Calu3 (cell line): ENCODE measurements around the gene RBFOX2. TPM values are rescaled to one million over a fixed set of nuclear protein-coding genes. Genes with fewer than 3 reads are reported as not detected.
A peak's percentile ranks its signal among the peaks of the same experiment; 100 is the strongest.

Source experiments
- BruUV-seq: library from RNA; stranded (reverse); fragments of 400-500 nt; replicated peaks from 2 replicates; lab custom pipeline; 2021; lab: Mats Ljungman, UMichigan
- CTCF ChIA-PET: fragments of 300-600 bp; sonication (Branson Sonifier 250); formaldehyde crosslinking; loops from one replicate; lab custom pipeline; 2022; ENCODE audit warnings: antibody characterized with exemption; lab: Charles Lee
- DNase-seq: peaks from one replicate; pipeline ENCODE4 v3.0.0; 2022
- H3K27ac Mint-ChIP-seq: one replicate; pipeline ENCODE4 v1.8.0; 2022; ENCODE audit warnings: mixed read lengths; ENCODE audit not compliant: unreplicated experiment
- H3K27me3 Mint-ChIP-seq: one replicate; pipeline ENCODE4 v1.8.0; 2022; ENCODE audit warnings: mixed read lengths; ENCODE audit not compliant: unreplicated experiment
- H3K36me3 Mint-ChIP-seq: one replicate; pipeline ENCODE4 v1.8.0; 2022; ENCODE audit warnings: mild to moderate bottlenecking, moderate library complexity, mixed read lengths; ENCODE audit not compliant: insufficient read depth, unreplicated experiment
- H3K4me1 Mint-ChIP-seq: one replicate; pipeline ENCODE4 v1.8.0; 2022; ENCODE audit warnings: mild to moderate bottlenecking, low read depth, mixed read lengths; ENCODE audit not compliant: unreplicated experiment
- H3K4me3 Mint-ChIP-seq: one replicate; pipeline ENCODE4 v1.8.0; 2022; ENCODE audit warnings: mild to moderate bottlenecking, low read depth, moderate library complexity, mixed read lengths; ENCODE audit not compliant: unreplicated experiment
- H3K9me3 Mint-ChIP-seq: one replicate; pipeline ENCODE4 v1.8.0; 2022; ENCODE audit warnings: low read depth, mixed read lengths; ENCODE audit not compliant: unreplicated experiment
- intact Hi-C: fragments of 100-400 bp; cut with micrococcal nuclease; formaldehyde crosslinking; loops from one replicate; pipeline ENCODE4 v1.10.0; 2022; ENCODE audit not compliant: unreplicated experiment
- total RNA-seq: library from RNA; stranded (reverse); gene quantifications from 2 replicates; pipeline ENCODE4 v1.2.3, GENCODE V29; 2022
- TF ChIP-seq, protein P1 (sequence below): fragments of 200-600 bp; IDR thresholded peaks from one replicate; pipeline ENCODE4 v1.8.0; 2022; ENCODE audit warnings: antibody characterized with exemption; ENCODE audit not compliant: unreplicated experiment

RBFOX2 gene
- total RNA-seq, 1 experiment from 2014 or later, result 63.1 TPM

GRCh38 chr22:35938226-35938625 is 90.4 kb downstream of the RBFOX2 start:
- BruUV-seq, result no TSS peak
- CTCF ChIA-PET, result no interaction called here
- TF ChIP-seq, protein P1, sequence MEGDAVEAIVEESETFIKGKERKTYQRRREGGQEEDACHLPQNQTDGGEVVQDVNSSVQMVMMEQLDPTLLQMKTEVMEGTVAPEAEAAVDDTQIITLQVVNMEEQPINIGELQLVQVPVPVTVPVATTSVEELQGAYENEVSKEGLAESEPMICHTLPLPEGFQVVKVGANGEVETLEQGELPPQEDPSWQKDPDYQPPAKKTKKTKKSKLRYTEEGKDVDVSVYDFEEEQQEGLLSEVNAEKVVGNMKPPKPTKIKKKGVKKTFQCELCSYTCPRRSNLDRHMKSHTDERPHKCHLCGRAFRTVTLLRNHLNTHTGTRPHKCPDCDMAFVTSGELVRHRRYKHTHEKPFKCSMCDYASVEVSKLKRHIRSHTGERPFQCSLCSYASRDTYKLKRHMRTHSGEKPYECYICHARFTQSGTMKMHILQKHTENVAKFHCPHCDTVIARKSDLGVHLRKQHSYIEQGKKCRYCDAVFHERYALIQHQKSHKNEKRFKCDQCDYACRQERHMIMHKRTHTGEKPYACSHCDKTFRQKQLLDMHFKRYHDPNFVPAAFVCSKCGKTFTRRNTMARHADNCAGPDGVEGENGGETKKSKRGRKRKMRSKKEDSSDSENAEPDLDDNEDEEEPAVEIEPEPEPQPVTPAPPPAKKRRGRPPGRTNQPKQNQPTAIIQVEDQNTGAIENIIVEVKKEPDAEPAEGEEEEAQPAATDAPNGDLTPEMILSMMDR, result no peak
- Mint-ChIP-seq H3K27ac (no peak overlapping the region), H3K4me1 (no peaks in the 10 kb centered on the region), H3K4me3 (no peak overlapping the region), H3K9me3 (no peaks in the 10 kb centered on the region), H3K27me3 (no peaks in the 10 kb centered on the region), H3K36me3 (no peaks in the 10 kb centered on the region)
- intact Hi-C loops, result no loop called here
- no peak for DNase-seq

DNA sequence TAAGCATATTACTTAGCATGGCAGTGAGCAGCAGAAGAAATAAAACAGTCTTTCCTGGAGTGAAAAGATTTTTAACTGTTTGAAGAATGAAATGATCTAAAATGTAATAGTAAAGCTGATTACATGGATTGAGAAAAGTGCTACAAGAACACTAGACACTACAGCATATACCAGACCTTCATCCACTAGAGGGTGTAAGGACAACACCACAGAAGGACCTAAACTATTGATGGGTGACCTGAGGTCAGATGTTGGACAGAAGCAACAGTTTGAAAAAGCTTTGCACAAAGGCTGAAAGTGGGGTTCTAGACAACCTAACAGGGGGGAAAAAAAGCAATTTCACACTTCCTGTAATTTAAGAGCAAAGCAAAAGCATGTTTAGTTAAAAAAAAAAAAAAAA is 97.7 kb downstream of the RBFOX2 start:
- Mint-ChIP-seq H3K27me3 (no peaks in the 10 kb centered on the region), H3K9me3 (no peaks in the 10 kb centered on the region), H3K4me1 (no peaks in the 10 kb centered on the region), H3K4me3 (no peak overlapping the region), H3K36me3 (peaks cover 6% of the 10 kb centered on the region), H3K27ac (no peak overlapping the region)
- intact Hi-C loops, result loop anchor here (1.0 to 5.0 kb wide), 3 partner anchors 76 to 193 kb away; no protein-coding TSS in a partner anchor
- no TSS peak for BruUV-seq
- TF ChIP-seq, protein P1, result peak; percentile 50
- DNase-seq, result peak; percentile 28
- CTCF ChIA-PET, result interaction anchor here (0.7 to 2.0 kb wide), 6 partner anchors 9 to 194 kb away, joined by 3 to 19 read pairs (median 3); no protein-coding TSS in a partner anchor

DNA sequence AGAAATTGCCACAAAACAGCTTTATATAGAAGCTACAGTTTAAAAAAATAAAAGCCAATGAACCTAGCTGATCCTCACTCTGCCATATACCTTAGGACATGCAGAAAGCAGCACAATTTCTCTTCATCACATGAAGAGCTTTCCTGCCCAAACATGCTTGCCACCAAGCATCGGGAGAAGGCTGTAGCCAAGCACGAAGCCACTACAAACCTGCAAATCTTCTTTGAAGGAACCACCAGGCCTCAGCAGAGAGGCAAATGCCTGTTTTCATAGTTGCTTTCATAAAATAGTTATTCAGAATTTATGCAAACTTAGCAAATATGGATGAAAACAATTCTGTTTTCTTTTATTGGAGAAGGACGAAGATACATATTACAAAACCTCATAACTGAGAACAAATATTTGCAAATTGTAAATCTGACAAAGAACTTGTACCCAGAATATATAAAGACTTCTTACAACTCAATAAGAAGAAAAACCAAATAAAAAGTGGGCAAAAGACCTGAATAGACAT is 100.3 kb downstream of the RBFOX2 start:
- intact Hi-C loops, result no loop called here
- H3K4me3 Mint-ChIP-seq, result no peak overlapping the region

DNA sequence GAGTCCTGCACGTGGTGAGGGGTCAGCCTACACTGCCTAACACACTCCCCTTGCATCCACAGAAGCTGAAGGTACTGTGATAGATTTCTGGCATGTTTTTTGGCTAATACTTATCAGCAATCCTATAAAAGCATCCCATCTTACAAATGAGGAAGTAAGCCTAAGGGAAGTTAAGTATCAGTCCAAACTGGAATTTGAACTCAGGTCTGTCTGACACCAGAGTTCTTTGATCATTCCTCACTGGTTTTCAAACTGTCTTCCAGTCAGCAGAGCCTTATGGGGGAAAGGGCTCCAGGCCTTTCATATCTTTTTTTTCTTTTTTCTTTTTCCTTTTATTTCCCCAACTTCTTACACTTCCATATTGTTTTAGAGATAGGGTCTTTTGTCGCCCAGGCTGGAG is 105.6 kb downstream of the RBFOX2 start:
- TF ChIP-seq, protein P1, result no peak
- Mint-ChIP-seq H3K27ac (no peak overlapping the region), H3K9me3 (no peaks in the 10 kb centered on the region), H3K36me3 (no peaks in the 10 kb centered on the region), H3K27me3 (no peaks in the 10 kb centered on the region), H3K4me3 (no peak overlapping the region), H3K4me1 (peaks cover 10% of the 10 kb centered on the region)
- intact Hi-C loops, result loop anchor here (5.0 kb wide), 1 partner anchor 161 kb away; no protein-coding TSS in a partner anchor
- CTCF ChIA-PET, result interaction anchor here (0.6 kb wide), 1 partner anchor 143 kb away, joined by 3 read pairs; no protein-coding TSS in a partner anchor
- no TSS peak for BruUV-seq
- no peak for DNase-seq

More for the DNA sequence above, 100.3 kb downstream of the RBFOX2 start:
- no peaks in the 10 kb centered on the region for H3K9me3 Mint-ChIP-seq
- DNase-seq, result no peak
- H3K36me3 Mint-ChIP-seq, result peaks cover 6% of the 10 kb centered on the region
- peaks cover 3% of the 10 kb centered on the region for H3K4me1 Mint-ChIP-seq
- no peaks in the 10 kb centered on the region for H3K27me3 Mint-ChIP-seq
- CTCF ChIA-PET, result interaction anchor here (0.5 kb wide), 1 partner anchor 186 kb away, joined by 4 read pairs; no protein-coding TSS in a partner anchor
- no TSS peak for BruUV-seq
- no peak overlapping the region for H3K27ac Mint-ChIP-seq
- TF ChIP-seq, protein P1, result no peak
